IPS-18c (cell line): ENCODE data around the gene RIC8B.
"Not testable (repeated sequence)": the region's sequence is repeated elsewhere in the genome, so short reads cannot be mapped to it uniquely, and the experiment has no call there.

Experiments used
- H3K4me3 ChIP-seq: 2 replicates; pipeline ENCODE4 v1.7.0; 2013; ENCODE audit warnings: low read depth, mild to moderate bottlenecking, low read length, moderate library complexity; ENCODE audit not compliant: insufficient read depth
- H3K9me3 ChIP-seq: one replicate; pipeline ENCODE4 v1.6.1; 2013; ENCODE audit warnings: mild to moderate bottlenecking, low read length, moderate library complexity; ENCODE audit not compliant: control insufficient read depth, insufficient read depth

RIC8B gene

DNA sequence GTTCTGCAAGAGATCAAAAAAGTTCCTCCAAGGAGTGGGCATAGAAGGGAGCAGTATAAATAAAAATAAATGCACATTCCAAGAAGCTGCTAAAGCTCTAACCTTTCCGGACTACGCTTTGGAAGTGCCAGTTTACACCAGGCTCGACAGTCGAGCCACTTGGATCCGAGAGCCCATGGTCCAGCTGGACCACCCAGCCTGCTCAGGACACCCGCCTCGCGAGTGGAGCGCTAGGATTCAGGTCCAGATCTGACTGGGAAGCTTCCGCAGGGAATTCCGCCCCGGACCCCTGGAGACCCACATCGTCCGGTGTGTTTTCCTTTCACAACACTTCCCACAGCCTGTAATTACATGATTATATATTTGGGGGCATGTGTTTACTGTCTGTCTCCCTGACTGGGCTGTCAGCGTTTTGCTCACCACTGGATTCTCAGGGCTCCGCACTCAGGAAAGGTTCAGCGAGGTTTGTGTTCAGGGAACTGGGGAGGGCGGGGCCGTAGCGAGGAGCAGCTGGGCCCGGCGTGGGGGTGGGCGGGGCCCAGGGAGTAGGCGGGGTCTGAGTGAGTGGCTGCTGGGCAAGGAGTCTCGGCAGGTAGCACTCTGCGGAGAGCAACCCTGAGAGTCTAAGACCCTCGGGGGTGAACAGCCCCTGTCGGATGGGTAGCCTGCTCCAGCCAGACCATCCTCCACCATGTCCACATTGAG, 128.9 kb downstream of the RIC8B start:
- peak overlapping the region; percentile 64 for H3K4me3 ChIP-seq
- H3K9me3 ChIP-seq: peaks cover 4% of the 10 kb centered on the region

GRCh38 chr12:106906715-106907114, 132.2 kb downstream of the RIC8B start:
- H3K9me3 ChIP-seq: peaks cover 4% of the 10 kb centered on the region

GRCh38 chr12:106907411-106907810, 132.9 kb downstream of the RIC8B start:
- Histone ChIP-seq H3K9me3 (peaks cover 1% of the 10 kb centered on the region), H3K4me3 (no peak overlapping the region)

More at GRCh38 chr12:106906715-106907114, 132.2 kb downstream of the RIC8B start:
- no peak overlapping the region for H3K4me3 ChIP-seq

DNA sequence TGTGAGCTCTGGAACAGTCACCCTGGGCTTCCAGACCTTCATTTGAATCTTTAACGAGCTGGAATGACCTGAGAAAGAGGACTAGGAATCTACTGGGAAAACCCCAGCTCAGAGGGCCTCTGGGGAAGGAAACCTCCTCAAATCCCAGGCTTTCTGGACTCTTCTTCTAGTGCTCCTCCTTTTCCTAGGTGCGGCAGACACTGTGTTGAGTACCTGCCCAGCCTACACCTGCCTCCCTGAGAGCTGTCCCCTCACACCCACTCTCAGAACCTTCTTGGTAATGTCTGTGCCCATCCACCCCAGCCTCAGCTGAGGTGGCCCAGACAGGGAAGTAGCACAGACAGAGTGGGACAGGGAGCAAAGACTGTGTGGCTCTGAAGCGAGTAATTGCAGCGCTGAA, 133.4 kb downstream of the RIC8B start:
- Histone ChIP-seq H3K9me3 (no peaks in the 10 kb centered on the region), H3K4me3 (no peak overlapping the region)

GRCh38 chr12:106908561-106908960, 134.1 kb downstream of the RIC8B start:
- Histone ChIP-seq H3K9me3 (peaks cover 2% of the 10 kb centered on the region), H3K4me3 (no peak overlapping the region)

DNA sequence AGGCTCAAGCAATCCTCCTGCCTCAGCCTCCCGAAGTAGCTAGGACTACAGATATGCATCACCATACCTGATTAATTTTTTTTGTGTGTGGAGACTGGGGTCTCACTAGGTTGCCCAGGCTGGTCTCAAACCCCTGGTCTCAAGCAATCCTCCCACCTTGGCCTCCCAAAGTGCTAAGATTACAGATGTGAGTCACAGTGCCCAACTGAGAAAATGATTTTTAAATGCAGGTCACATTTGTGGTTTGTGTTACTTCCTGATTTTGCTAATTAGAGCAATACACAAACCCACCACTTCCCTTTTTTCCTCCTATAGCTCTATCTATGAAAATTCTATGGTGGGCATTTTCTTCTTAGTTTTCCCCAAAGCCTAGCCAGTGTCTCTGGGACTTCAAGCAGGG, 135.7 kb downstream of the RIC8B start:
- no peak overlapping the region for H3K4me3 ChIP-seq
- H3K9me3 ChIP-seq: peaks cover 2% of the 10 kb centered on the region

DNA sequence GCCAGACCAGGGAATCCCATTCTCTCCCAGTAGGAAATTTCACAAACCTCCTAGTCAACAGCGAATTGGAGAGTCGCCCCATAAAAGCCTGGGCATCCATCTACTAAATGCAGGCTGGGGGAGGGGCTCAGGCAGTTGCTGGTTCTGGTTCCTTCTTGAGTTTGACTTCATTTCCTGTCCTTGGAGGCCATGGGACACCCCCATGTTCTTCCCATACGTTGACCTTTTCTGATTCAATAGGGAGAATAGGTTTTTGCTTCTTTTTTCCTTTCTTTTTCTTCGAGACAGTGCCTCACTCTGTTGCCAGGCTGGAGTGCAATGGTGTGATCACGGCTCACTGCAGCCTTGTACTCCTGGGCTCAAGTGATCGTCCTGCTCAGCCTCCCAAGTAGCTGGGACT, 137.1 kb downstream of the RIC8B start:
- Histone ChIP-seq H3K9me3 (peaks cover 2% of the 10 kb centered on the region), H3K4me3 (no peak overlapping the region)

DNA sequence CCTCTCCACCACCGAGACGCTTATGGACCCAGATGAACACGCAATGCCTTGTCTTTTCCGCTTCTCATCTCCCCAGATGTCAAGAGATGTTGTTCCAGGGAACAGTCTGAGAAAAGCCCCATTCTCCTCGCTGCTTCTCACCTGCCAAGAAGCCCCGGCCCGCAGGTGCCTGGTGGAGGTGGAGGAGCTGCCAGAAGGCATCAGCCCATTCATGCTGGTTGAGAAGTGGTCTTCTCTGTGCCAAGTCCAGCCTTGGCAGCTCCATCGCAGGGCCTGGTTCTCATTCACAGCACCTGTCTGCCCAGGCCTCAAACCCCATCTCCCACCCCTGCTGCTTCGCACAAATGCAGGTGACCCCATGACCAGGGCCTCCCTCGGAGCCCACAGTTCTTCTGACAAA, 139.0 kb downstream of the RIC8B start:
- Histone ChIP-seq H3K4me3 (no peak overlapping the region), H3K9me3 (peaks cover 2% of the 10 kb centered on the region)

GRCh38 chr12:106914796-106915634, 140.5 kb downstream of the RIC8B start:
- peaks cover 2% of the 10 kb centered on the region for H3K9me3 ChIP-seq

GRCh38 chr12:106915635-106916026, 141.1 kb downstream of the RIC8B start:
- H3K9me3 ChIP-seq: peaks cover 2% of the 10 kb centered on the region
- no peak overlapping the region for H3K4me3 ChIP-seq

More at GRCh38 chr12:106914796-106915634, 140.5 kb downstream of the RIC8B start:
- no peak overlapping the region for H3K4me3 ChIP-seq

GRCh38 chr12:106917503-106917902, 143.0 kb downstream of the RIC8B start:
- peaks cover 2% of the 10 kb centered on the region for H3K9me3 ChIP-seq

DNA sequence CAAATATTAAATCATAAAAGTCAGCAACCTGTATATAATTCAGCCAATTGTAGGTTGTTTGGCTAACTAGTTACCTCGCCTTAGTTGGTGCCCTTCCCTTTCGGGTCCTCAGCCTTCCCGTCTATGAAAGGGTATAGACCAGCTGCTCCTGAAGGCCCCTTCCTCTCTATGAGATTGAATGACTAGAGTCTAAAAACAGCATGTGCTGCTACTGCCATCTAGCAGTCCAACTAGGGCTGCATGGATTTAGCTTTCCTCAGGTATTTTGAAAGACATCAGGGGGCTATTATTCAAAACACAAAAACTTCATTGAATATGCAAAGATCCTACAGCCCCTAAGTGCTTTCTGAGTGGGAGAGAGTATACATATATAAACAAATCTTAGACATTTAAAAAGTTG, 144.3 kb downstream of the RIC8B start:
- H3K9me3 ChIP-seq: no peaks in the 10 kb centered on the region
- no peak overlapping the region for H3K4me3 ChIP-seq

More at GRCh38 chr12:106917503-106917902, 143.0 kb downstream of the RIC8B start:
- no peak overlapping the region for H3K4me3 ChIP-seq

- no peaks in the 10 kb centered on the region for H3K9me3 ChIP-seq
- no peak overlapping the region for H3K4me3 ChIP-seq
Measured at GRCh38 chr12:106919910-106920544, 145.5 kb downstream of the RIC8B start.

- not testable (repeated sequence) for H3K9me3 ChIP-seq, H3K4me3 ChIP-seq
Measured at GRCh38 chr12:106921976-106922375, 147.5 kb downstream of the RIC8B start.

GRCh38 chr12:106923594-106923993, 149.1 kb downstream of the RIC8B start:
- not testable (repeated sequence) for H3K9me3 ChIP-seq, H3K4me3 ChIP-seq

DNA sequence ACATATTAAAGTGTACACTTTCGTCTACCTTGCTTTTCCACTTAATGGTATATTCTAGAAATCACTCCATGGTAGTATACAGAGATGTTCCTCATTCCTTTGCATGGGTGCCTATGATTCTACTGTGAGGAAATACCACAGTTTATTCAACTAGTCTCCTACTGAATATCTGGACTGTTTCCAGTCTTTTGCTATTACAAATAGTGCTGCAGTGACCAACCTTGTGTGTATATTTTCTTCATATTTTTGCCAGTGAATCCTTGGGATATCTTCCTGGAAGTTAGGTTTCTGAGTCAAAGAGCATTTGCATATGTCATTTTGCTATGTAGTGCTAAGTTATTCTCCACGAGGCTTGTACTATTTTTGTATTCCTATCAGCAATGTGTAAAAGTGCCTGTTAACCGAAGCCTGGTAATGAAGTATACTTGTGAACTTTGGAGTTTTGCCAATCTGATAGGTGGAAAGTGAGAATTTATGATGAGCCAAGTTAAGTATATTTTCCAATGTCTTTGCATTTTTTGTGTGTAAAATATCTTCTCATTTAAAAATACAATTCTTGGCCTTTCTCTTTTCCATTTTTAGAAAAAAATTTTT, 149.9 kb downstream of the RIC8B start:
- Histone ChIP-seq H3K4me3 (no peak overlapping the region), H3K9me3 (peaks cover 2% of the 10 kb centered on the region)

GRCh38 chr12:106926657-106927056, 152.2 kb downstream of the RIC8B start:
- peaks cover 2% of the 10 kb centered on the region for H3K9me3 ChIP-seq
- no peak overlapping the region for H3K4me3 ChIP-seq
